GM23248 (cell line): ENCODE results near the gene AOPEP.

Source experiments
- EZH2 ChIP-seq: fragments of 200-600 bp; sonication (generic); IDR thresholded peaks from 2 replicates; pipeline ENCODE4 v1.6.1; 2018; ENCODE audit warnings: antibody characterized with exemption, mild to moderate bottlenecking; ENCODE audit not compliant: insufficient read depth, poor library complexity, severe bottlenecking
- EZH2phosphoT487 ChIP-seq: fragments of 200-600 bp; sonication (generic); IDR thresholded peaks from 2 replicates; pipeline ENCODE4 v1.6.1; 2018; ENCODE audit warnings: antibody characterized with exemption, moderate library complexity, mild to moderate bottlenecking, low read depth; ENCODE audit not compliant: insufficient read depth

GRCh38 chr9:94819161-94819687, 92.7 kb downstream of the AOPEP start:
- TF ChIP-seq EZH2 (no peak), EZH2phosphoT487 (no peak)
